Right atrium auricular region (tissue), 2 donors: ENCODE results near the gene NECAB3. TPM values are rescaled to one million over a fixed set of nuclear protein-coding genes. Genes with fewer than 3 reads are reported as not detected.

Source experiments
- DNase-seq: peaks from one replicate; pipeline ENCODE4 v3.0.0-alpha.2; 2019; ENCODE audit warnings: low spot score
- H3K27ac ChIP-seq, 2 donors: fragments of 200-600 bp; sonication (generic); 1 replicate in 1 of 2; 2 replicates in 1 of 2; pipeline ENCODE4 v1.5.1; 2016 to 2019
- H3K27me3 ChIP-seq, 2 donors: fragments of 200-600 bp; sonication (generic); one replicate each; pipeline versions ENCODE4 v1.5.1 to v1.6.0; 2017 to 2019
- H3K36me3 ChIP-seq: fragments of 200-600 bp; sonication (generic); one replicate; pipeline ENCODE4 v1.5.1; 2016
- H3K4me1 ChIP-seq, 2 donors: fragments of 200-600 bp; sonication (generic); one replicate each; pipeline versions ENCODE4 v1.5.1 to v1.6.0; 2017 to 2019
- H3K4me3 ChIP-seq, 2 donors: fragments of 200-600 bp; sonication (generic); 1 replicate in 1 of 2; 2 replicates in 1 of 2; pipeline ENCODE4 v1.5.1; 2017 to 2019; ENCODE audit warnings: mild to moderate bottlenecking in 1 of 2, moderate library complexity in 1 of 2
- H3K9me3 ChIP-seq, 2 donors: fragments of 200-600 bp; sonication (generic); one replicate each; pipeline ENCODE4 v1.5.1; 2019
- total RNA-seq, 2 donors: library from RNA; depleted of rRNA; stranded (reverse); fragments of >200 nt; gene quantifications; one replicate each; pipeline ENCODE4 v1.1.0, GENCODE V29; 2016
- TF ChIP-seq, protein P1 (sequence below), 2 donors: fragments of 200-600 bp; sonication (generic); IDR thresholded peaks; one replicate each; pipeline ENCODE4 v1.5.1; 2019; ENCODE audit warnings: antibody characterized with exemption in 2 of 2

The NECAB3 gene
- total RNA-seq, 2 donors from 2014 or later, result 81.7 to 88.4 TPM

DNA sequence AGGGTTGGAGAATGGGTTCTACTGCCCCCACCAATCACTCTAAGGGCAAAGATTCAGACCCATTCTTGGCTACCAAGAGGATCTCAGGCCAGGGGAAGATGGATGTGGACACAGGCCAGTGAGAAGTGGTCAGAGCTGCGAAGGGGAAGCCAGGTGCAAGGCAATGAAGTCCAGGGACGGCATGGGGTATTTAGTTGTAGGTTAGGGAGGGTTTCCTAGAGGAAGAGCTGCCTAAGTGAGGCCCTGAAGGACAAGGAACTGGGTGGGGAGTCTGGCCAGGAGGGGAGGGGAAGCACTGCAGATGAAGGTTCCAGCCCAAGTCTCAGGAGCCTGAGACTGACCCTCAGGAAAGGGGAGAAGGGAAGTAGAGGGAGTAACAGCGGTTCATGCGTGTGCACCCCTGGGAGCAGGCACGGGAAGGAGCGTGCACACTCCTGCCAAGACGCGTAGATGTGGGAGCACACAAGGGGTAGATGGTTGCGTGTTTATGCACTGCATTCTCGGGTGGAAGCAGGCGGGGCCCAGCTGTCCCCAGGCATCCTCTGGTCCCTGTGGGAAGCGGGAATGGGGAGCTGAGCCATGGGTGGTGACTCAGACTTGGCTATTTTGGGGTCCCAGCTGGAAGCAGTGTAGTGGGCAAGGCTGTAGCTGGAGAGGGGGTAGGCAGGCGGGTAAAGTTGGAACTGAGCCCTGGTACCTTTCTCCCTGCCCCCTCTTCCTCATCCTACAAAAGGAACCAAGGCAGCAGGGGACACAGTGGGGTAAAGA is 4.2 kb downstream of the NECAB3 start:
- H3K4me3 ChIP-seq, result no peak overlapping the region
- H3K27me3 ChIP-seq, result no peaks in the 10 kb centered on the region
- peaks cover 17% of the 10 kb centered on the region for H3K36me3 ChIP-seq
- no peak for DNase-seq
- H3K27ac ChIP-seq, result no peak overlapping the region
- TF ChIP-seq, protein P1, sequence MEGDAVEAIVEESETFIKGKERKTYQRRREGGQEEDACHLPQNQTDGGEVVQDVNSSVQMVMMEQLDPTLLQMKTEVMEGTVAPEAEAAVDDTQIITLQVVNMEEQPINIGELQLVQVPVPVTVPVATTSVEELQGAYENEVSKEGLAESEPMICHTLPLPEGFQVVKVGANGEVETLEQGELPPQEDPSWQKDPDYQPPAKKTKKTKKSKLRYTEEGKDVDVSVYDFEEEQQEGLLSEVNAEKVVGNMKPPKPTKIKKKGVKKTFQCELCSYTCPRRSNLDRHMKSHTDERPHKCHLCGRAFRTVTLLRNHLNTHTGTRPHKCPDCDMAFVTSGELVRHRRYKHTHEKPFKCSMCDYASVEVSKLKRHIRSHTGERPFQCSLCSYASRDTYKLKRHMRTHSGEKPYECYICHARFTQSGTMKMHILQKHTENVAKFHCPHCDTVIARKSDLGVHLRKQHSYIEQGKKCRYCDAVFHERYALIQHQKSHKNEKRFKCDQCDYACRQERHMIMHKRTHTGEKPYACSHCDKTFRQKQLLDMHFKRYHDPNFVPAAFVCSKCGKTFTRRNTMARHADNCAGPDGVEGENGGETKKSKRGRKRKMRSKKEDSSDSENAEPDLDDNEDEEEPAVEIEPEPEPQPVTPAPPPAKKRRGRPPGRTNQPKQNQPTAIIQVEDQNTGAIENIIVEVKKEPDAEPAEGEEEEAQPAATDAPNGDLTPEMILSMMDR (IDR thresholded peaks at IDR 0.05), result no peak
- H3K4me1 ChIP-seq, result peaks cover 0 to 63% of the 10 kb centered on the region in 2 donors
- no peaks in the 10 kb centered on the region for H3K9me3 ChIP-seq

DNA sequence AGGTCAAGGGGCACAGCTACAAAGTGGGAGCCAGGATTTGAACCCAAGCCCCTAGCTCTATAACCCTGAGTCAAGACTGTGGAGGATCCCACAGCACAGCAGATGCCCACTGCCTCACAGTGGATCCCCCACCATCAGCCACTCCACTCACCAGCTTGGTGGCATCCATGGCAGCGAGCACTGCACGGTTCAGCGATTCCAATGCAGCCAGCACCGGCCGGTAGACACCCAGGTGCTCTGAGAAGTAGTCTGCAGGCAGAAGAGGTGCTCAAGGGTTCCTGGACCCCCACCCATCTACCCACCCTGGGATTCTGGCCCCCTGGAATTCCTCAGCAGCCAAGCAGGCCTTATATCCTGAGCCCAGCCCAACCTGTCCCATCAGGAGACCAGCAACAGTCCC is 5.0 kb downstream of the NECAB3 start:
- H3K4me1 ChIP-seq, result peaks cover 0 to 61% of the 10 kb centered on the region in 2 donors
- DNase-seq, result no peak
- no peak overlapping the region for H3K4me3 ChIP-seq
- H3K9me3 ChIP-seq, result no peaks in the 10 kb centered on the region
- no peaks in the 10 kb centered on the region for H3K27me3 ChIP-seq
- TF ChIP-seq, protein P1 (IDR thresholded peaks at IDR 0.05), result no peak
- H3K27ac ChIP-seq, result no peak overlapping the region
- H3K36me3 ChIP-seq, result peaks cover 17% of the 10 kb centered on the region

DNA sequence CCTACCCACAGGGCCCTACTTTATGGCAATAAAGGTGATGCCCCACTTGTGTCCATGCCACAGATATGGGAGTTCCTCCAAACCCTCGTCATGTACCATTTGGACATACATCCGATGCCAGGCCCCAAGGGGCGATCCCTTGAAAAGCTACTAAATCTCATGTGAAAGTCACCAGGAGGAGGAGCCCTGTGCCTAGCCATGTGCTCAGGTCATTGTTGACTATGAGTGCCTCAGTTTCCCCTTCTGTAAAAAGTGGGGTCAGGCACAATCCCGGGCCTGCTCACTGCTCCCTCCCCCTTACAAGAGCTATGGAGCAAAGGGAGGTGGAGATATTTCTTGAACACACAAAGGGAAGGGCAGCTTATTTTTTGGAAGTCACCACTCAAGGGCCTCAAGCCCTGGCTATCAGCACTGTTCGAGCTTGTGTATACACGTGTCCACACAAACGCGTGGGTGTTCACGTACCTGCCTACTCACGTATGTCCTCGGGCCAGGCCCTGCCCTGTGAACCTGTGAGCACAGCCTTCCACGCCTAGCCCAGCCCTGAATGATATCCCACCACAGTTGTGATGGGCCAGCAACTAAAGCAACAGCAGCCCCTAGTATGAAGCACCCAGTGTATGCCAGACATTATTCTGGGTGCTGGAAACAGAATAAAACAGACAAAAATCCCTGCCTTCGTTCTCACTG is 5.6 kb downstream of the NECAB3 start:
- peaks cover 17% of the 10 kb centered on the region for H3K36me3 ChIP-seq
- H3K27ac ChIP-seq, result no peak overlapping the region
- H3K9me3 ChIP-seq, result no peaks in the 10 kb centered on the region
- no peaks in the 10 kb centered on the region for H3K27me3 ChIP-seq
- DNase-seq, result no peak
- TF ChIP-seq, protein P1 (IDR thresholded peaks at IDR 0.05), result no peak
- H3K4me1 ChIP-seq, result peaks cover 0 to 63% of the 10 kb centered on the region in 2 donors
- H3K4me3 ChIP-seq, result no peak overlapping the region

DNA sequence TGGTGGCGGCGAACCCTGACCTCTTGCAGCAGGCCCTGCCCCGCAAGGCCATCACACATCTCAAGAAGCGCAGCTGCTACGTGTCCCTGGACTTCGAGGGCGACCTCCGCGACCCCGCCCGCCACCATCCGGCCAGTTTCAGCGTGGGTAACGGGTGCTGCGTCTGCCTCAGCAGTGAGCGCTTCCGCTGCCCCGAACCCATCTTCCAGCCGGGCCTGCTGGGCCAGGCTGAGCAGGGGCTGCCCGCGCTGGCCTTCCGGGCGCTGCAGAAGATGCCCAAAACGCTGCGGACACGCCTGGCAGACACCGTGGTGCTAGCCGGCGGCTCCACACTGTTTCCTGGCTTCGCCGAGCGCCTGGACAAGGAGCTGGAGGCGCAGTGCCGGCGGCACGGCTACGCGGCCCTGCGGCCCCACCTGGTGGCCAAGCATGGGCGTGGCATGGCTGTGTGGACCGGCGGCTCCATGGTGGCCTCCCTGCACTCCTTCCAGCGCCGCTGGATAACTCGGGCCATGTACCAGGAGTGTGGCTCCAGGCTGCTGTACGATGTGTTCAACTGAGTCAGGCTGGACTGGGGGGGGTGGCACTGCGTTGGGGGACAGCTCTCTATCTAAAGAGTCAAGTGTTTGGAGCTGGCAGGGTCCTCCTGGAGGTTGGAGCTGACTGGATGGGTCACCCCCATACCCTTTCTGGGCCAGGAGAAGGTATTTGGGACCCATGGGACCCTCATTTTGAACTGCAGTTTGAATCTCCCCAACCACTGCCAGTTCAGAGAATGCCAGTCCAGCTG is 6.4 kb downstream of the NECAB3 start:
- DNase-seq, result peak; percentile 83
- peak overlapping the region; percentile 85 to 96 for H3K27ac ChIP-seq
- H3K4me3 ChIP-seq, result peak overlapping the region; percentile 45 to 70
- H3K27me3 ChIP-seq, result no peaks in the 10 kb centered on the region
- H3K9me3 ChIP-seq, result no peaks in the 10 kb centered on the region
- TF ChIP-seq, protein P1 (IDR thresholded peaks at IDR 0.05), result peak; percentile 94 to 97
- H3K36me3 ChIP-seq, result peaks cover 17% of the 10 kb centered on the region
- H3K4me1 ChIP-seq, result peaks cover 0 to 62% of the 10 kb centered on the region in 2 donors

DNA sequence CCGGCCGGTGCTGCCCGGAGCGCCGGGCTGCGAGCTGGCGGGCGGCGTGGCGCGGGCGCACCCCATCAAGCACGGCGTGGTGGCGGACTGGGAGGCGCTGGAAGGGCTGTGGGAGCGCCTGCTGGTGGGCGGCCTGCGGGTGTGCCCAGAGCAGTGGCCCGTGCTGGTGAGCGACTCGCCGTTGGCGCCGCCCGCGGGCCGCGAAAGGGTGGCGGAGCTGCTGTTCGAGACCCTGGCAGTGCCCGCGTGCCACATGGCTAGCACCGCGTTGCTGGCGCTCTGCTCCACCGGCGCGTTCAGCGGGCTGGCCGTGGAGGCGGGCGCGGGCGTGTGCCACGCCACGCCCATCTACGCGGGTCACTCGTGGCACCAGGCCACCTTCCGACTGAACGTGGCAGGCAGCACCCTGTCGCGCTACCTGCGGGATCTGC is 7.0 kb downstream of the NECAB3 start:
- Histone ChIP-seq H3K9me3 (no peaks in the 10 kb centered on the region), H3K4me1 (peaks cover 0 to 58% of the 10 kb centered on the region in 2 donors), H3K27me3 (no peaks in the 10 kb centered on the region), H3K27ac (peak overlapping the region; percentile 85 to 96), H3K36me3 (peaks cover 17% of the 10 kb centered on the region), H3K4me3 (peak overlapping the region; percentile 45 to 70)
- DNase-seq, result peak; percentile 75
- TF ChIP-seq, protein P1 (IDR thresholded peaks at IDR 0.05), result no peak
